ENCODE data around the gene SORCS1.

- TF ChIP-seq, protein P1, sequence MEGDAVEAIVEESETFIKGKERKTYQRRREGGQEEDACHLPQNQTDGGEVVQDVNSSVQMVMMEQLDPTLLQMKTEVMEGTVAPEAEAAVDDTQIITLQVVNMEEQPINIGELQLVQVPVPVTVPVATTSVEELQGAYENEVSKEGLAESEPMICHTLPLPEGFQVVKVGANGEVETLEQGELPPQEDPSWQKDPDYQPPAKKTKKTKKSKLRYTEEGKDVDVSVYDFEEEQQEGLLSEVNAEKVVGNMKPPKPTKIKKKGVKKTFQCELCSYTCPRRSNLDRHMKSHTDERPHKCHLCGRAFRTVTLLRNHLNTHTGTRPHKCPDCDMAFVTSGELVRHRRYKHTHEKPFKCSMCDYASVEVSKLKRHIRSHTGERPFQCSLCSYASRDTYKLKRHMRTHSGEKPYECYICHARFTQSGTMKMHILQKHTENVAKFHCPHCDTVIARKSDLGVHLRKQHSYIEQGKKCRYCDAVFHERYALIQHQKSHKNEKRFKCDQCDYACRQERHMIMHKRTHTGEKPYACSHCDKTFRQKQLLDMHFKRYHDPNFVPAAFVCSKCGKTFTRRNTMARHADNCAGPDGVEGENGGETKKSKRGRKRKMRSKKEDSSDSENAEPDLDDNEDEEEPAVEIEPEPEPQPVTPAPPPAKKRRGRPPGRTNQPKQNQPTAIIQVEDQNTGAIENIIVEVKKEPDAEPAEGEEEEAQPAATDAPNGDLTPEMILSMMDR (IDR thresholded peaks at IDR 0.05; ENCODE audit: low read depth, low read length): no peak
- TF ChIP-seq POLR2A (IDR thresholded peaks at IDR 0.05; ENCODE audit: extremely low read depth, insufficient read length) (no peak), MYC (IDR thresholded peaks at IDR 0.05; ENCODE audit: low read depth, low read length) (no peak)
- TF ChIP-seq, protein P2, sequence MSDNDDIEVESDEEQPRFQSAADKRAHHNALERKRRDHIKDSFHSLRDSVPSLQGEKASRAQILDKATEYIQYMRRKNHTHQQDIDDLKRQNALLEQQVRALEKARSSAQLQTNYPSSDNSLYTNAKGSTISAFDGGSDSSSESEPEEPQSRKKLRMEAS (IDR thresholded peaks at IDR 0.05; ENCODE audit: low read depth, low read length): no peak
Measured at GRCh38 chr10:106655636-106656035, 508.9 kb downstream of the SORCS1 start.

Measured in NB4 (cell line).